ENCODE data around the gene MYO9B.

MYO9B gene

DNA sequence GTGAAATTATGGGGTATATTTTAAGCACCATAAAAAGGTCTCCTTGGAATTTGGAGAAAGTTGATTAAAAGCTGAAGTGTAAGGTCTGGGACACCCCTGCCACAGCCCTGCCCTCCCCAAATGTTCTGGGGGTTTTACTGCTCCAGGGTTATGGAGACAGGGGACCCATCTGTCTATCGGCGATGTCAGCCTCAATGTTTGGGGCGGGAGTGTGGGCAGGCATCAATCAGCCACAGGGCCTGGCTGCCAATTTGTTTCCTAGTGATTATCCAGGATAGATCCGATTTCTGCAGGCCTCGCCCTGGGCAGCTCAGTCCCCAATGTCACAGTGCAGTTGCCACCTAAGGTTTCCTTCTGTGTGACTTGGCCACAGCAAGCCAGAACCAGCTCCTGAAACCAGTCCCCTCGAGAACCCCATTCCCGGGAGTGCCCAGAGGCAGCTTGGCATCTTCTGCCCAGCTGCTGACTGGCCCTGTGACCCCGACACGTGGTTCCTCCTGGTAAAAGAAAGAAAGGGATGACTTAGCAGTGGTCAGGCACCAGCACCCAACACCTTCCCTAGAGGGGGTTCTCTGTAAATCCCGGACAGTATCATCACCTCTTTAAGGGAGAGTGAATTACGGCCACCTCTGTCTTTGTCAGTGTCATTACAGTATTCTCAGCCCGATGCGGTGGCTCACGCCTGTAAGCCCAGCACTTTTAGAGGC lies 41.6 kb downstream of the MYO9B start:
- TF ChIP-seq, protein P1, sequence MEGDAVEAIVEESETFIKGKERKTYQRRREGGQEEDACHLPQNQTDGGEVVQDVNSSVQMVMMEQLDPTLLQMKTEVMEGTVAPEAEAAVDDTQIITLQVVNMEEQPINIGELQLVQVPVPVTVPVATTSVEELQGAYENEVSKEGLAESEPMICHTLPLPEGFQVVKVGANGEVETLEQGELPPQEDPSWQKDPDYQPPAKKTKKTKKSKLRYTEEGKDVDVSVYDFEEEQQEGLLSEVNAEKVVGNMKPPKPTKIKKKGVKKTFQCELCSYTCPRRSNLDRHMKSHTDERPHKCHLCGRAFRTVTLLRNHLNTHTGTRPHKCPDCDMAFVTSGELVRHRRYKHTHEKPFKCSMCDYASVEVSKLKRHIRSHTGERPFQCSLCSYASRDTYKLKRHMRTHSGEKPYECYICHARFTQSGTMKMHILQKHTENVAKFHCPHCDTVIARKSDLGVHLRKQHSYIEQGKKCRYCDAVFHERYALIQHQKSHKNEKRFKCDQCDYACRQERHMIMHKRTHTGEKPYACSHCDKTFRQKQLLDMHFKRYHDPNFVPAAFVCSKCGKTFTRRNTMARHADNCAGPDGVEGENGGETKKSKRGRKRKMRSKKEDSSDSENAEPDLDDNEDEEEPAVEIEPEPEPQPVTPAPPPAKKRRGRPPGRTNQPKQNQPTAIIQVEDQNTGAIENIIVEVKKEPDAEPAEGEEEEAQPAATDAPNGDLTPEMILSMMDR (conservative IDR thresholded peaks at IDR 0.05; ENCODE audit: low read depth, low read length): no peak
- no peak overlapping the region for H3K4me3 ChIP-seq (ENCODE audit: low read length)
- no peak for DNase-seq (ENCODE audit: low read depth)

DNA sequence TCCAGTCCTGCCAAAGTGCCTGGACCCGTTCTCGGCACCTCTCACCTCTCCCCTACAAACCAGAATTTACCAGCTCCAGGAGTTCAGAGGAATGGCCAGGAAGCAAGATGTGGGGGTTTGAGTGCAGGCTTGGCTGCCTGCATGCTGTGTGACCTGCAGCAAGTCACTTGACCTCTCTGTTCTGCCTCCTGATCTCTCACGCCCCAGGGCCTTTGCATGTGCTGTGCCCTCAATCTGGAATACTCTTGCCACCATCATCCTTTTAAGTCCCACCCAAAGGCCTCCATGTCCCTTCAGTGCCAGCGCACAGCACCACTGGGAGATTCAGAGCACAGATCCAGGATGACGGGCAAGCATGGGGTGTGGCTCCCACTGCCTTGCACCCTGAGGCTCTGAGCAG lies 43.4 kb downstream of the MYO9B start:
- TF ChIP-seq, protein P1 (conservative IDR thresholded peaks at IDR 0.05; ENCODE audit: low read depth, low read length): no peak
- no peak for DNase-seq (ENCODE audit: low read depth)
- no peak overlapping the region for H3K4me3 ChIP-seq (ENCODE audit: low read length)

DNA sequence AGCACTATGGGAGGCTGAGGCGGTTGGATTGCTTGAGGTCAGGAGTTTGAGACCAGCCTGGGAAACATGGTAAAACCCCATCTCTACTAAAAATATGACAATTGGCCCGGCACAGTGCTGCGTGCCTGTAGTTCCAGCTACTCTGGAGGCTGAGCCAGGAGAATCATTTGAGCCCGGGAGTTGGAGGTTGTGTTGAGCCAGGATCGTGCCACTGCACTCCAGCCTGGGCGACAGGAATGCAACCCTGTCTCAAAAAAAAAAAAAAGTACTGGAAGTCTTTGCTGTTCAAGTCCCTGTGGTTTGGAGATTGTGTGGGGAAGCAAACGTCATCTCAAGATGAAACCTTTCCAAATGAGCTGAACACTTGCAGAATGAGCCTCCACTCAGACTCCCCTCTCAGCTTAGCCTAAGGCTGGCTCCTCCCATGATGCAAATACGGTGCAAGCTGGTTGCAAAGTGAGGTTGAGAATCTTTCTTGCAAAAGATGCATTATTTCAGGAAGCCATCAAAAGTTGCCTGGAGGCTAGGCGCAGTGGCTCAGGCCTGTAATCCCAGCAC lies 46.2 kb downstream of the MYO9B start:
- no peak overlapping the region for H3K4me3 ChIP-seq (ENCODE audit: low read length)
- DNase-seq (ENCODE audit: low read depth): no peak
- TF ChIP-seq, protein P1 (conservative IDR thresholded peaks at IDR 0.05; ENCODE audit: low read depth, low read length): no peak

DNA sequence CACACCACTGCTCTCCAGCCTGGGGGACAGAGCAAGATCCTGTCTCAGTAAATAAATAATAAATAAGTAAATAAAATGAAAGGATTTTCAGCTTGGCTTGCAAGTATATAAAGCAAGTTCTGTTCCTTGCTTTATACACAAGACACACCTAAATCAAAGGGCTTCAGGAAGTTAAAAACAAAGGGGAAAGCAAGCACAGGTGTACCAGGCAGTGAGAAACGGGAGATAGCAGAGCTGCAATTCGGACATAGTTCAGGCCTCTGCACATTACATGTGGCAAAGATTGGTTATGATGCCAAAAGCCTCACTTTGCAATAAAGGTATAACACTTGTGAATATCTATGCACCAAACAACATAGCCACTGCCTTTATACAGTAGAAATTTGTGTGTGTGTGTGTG lies 47.5 kb downstream of the MYO9B start:
- no peak overlapping the region for H3K4me3 ChIP-seq (ENCODE audit: low read length)
- TF ChIP-seq, protein P1 (conservative IDR thresholded peaks at IDR 0.05; ENCODE audit: low read depth, low read length): no peak
- DNase-seq (ENCODE audit: low read depth): no peak

DNA sequence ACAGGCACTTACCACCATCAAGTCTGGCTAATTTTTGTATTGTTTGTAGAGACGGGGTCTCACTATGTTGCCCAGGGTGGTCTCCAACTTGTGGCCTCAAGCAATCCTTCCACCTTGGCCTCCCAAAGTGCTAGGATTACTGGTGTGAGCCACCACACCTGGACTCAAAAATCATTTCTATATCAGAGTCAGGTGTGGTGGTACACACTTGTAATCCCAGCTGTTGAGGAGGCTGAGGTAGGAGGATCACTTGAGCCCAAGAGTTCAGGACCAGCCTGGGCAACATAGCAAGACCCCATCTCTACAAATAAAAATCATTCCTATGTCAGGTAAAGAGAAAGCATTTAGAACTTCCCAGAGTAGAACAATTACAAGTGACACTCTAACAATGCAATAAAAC lies 48.4 kb downstream of the MYO9B start:
- no peak overlapping the region for H3K4me3 ChIP-seq (ENCODE audit: low read length)
- no peak for DNase-seq (ENCODE audit: low read depth)
- TF ChIP-seq, protein P1 (conservative IDR thresholded peaks at IDR 0.05; ENCODE audit: low read depth, low read length): no peak

DNA sequence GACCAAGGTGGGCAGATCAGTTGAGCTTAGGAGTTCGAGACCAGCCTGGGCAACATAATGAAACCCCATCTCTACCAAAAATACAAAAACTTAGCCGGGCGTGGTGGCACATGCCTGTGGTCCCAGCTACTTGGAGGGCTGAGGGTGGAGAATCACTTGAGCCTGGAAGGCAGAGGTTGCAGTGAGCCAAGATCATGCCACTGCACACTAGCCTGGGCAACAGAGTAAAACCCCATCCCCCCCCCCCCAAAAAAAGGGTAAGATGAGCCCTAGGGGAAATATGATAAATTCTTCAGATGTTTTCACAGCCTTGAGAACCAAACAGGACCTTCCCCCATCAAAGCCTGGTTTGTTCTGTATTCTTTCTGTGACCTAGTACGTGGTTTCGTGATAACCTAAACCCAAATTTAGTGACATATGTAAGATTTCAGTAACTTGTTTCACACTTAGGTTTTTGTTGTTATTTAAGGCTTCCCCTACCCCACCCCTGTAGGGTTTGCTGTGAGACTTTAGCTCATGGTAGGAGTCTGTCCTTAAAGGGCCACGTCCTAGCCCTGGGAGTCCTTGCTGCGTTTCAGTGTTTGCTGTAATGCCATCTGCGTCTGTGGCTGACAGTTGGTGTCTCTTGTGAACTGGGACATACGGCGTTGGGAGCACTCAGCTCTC lies 49.6 kb downstream of the MYO9B start:
- no peak for DNase-seq (ENCODE audit: low read depth)
- H3K4me3 ChIP-seq (ENCODE audit: low read length): no peak overlapping the region
- TF ChIP-seq, protein P1 (conservative IDR thresholded peaks at IDR 0.05; ENCODE audit: low read depth, low read length): no peak

All from retinal pigment epithelial cell (primary cell).